ENCODE data around the gene PCDHAC1. TPM values are rescaled to one million over a fixed set of nuclear protein-coding genes. Genes with fewer than 3 reads are reported as not detected.

Gene PCDHAC1
- total RNA-seq, 1 experiment from 2014 or later = 6.2 TPM

- H3K4me1 ChIP-seq (ENCODE audit: insufficient read depth, low read length) = peaks cover 8% of the 10 kb centered on the region; the same call in 1 of the 2 replicates
- no peak overlapping the region for H3K27ac ChIP-seq (ENCODE audit: low read length)
Observed at GRCh38 chr5:140883373-140883772, 42.7 kb upstream of the PCDHAC1 start.

GRCh38 chr5:140883927-140884697, 42.0 kb upstream of the PCDHAC1 start:
- Histone ChIP-seq H3K27ac (ENCODE audit: low read length) (no peak overlapping the region), H3K4me2 (ENCODE audit: low read length) (peak overlapping the region; percentile 46), H3K4me1 (ENCODE audit: insufficient read depth, low read length) (peaks cover 8% of the 10 kb centered on the region; the same call in 1 of the 2 replicates), H2AFZ (ENCODE audit: low read length) (no peak overlapping the region), H3K79me2 (ENCODE audit: low read length) (no peaks in the 10 kb centered on the region), H3K9me2 (replicated peaks; ENCODE audit: low read length) (no peaks in the 10 kb centered on the region), H3K36me3 (ENCODE audit: low read depth, low read length) (no peaks in the 10 kb centered on the region), H4K20me1 (ENCODE audit: low read length) (no peaks in the 10 kb centered on the region), H3F3A (ENCODE audit: low read length, unreplicated experiment) (no peaks in the 10 kb centered on the region), H3K9me3 (ENCODE audit: low read length) (no peaks in the 10 kb centered on the region), H3K9ac (ENCODE audit: low read length) (no peak overlapping the region), H3K27me3 (ENCODE audit: low read length) (no peaks in the 10 kb centered on the region), H3K4me3 (ENCODE audit: low read length) (no peak overlapping the region)
- DNase-seq (no peak), ATAC-seq (no peak)
- POLR2A ChIA-PET (ENCODE audit: unreplicated experiment) = no interaction called here
- intact Hi-C loops (cut with micrococcal nuclease) = loop anchor here (2.0 kb wide), 1 partner anchor 43 kb away; the partner anchor contains the start of gene PCDHA8
- TF ChIP-seq CTCF (conservative IDR thresholded peaks at IDR 0.05; ENCODE audit: low read depth, low read length) = no peak
- no peak for TF ChIP-seq EZH2 (IDR thresholded peaks at IDR 0.05; ENCODE audit: low read length, unreplicated experiment)
- TF ChIP-seq EZH2phosphoT487 (IDR thresholded peaks at IDR 0.05; ENCODE audit: borderline replicate concordance, low read length) = no peak
- no TSS peak for BruUV-seq (replicated peaks)
- CTCF ChIA-PET = interaction anchor here (0.6 kb wide), 1 partner anchor 49 kb away, joined by 3 read pairs; no protein-coding TSS in a partner anchor

More at GRCh38 chr5:140883373-140883772, 42.7 kb upstream of the PCDHAC1 start:
- H3K4me3 ChIP-seq (ENCODE audit: low read length) = no peak overlapping the region
- DNase-seq (no peak), ATAC-seq (no peak)
- intact Hi-C loops (cut with micrococcal nuclease) = loop anchor here (2.0 kb wide), 1 partner anchor 43 kb away; the partner anchor contains the start of gene PCDHA8
- TF ChIP-seq EZH2 (IDR thresholded peaks at IDR 0.05; ENCODE audit: low read length, unreplicated experiment) (no peak), EZH2phosphoT487 (IDR thresholded peaks at IDR 0.05; ENCODE audit: borderline replicate concordance, low read length) (no peak), CTCF (conservative IDR thresholded peaks at IDR 0.05; ENCODE audit: low read depth, low read length) (no peak)
- no peak overlapping the region for H2AFZ ChIP-seq (ENCODE audit: low read length)
- H3K79me2 ChIP-seq (ENCODE audit: low read length) = no peaks in the 10 kb centered on the region
- H3K27me3 ChIP-seq (ENCODE audit: low read length) = no peaks in the 10 kb centered on the region
- no peak overlapping the region for H3K9ac ChIP-seq (ENCODE audit: low read length)
- ChIA-PET POLR2A (ENCODE audit: unreplicated experiment) (no interaction called here), CTCF (interaction anchor here (1.1 to 1.7 kb wide), 2 partner anchors 43 to 157 kb away, joined by 3 to 7 read pairs; partner anchors contain the start of gene PCDHAC1)
- H3K9me2 ChIP-seq (replicated peaks; ENCODE audit: low read length) = no peaks in the 10 kb centered on the region
- H3K36me3 ChIP-seq (ENCODE audit: low read depth, low read length) = no peaks in the 10 kb centered on the region
- H3K9me3 ChIP-seq (ENCODE audit: low read length) = no peaks in the 10 kb centered on the region
- no TSS peak for BruUV-seq (replicated peaks)
- no peaks in the 10 kb centered on the region for H4K20me1 ChIP-seq (ENCODE audit: low read length)
- no peaks in the 10 kb centered on the region for H3F3A ChIP-seq (ENCODE audit: low read length, unreplicated experiment)
- no peak overlapping the region for H3K4me2 ChIP-seq (ENCODE audit: low read length)

GRCh38 chr5:140916325-140916724, 9.8 kb upstream of the PCDHAC1 start:
- ChIA-PET POLR2A (ENCODE audit: unreplicated experiment) (no interaction called here), CTCF (no interaction called here)
- peak overlapping the region; percentile 52 for H3K4me2 ChIP-seq (ENCODE audit: low read length)
- intact Hi-C loops (cut with micrococcal nuclease) = no loop called here
- H2AFZ ChIP-seq (ENCODE audit: low read length) = no peak overlapping the region
- DNase-seq (peak; percentile 82), ATAC-seq (peak; percentile 88)
- no TSS peak for BruUV-seq (replicated peaks)
- TF ChIP-seq CTCF (conservative IDR thresholded peaks at IDR 0.05; ENCODE audit: low read depth, low read length) (no peak), EZH2phosphoT487 (IDR thresholded peaks at IDR 0.05; ENCODE audit: borderline replicate concordance, low read length) (no peak), EZH2 (IDR thresholded peaks at IDR 0.05; ENCODE audit: low read length, unreplicated experiment) (no peak)
- no peaks in the 10 kb centered on the region; the same call in 1 of the 2 replicates for H3K36me3 ChIP-seq (ENCODE audit: low read depth, low read length)
- H3K9me3 ChIP-seq (ENCODE audit: low read length) = no peaks in the 10 kb centered on the region
- no peaks in the 10 kb centered on the region for H3F3A ChIP-seq (ENCODE audit: low read length, unreplicated experiment)
- H3K79me2 ChIP-seq (ENCODE audit: low read length) = 0 out of 2 replicates have a peak, but pooled peaks cover 6% of the 10 kb centered on the region
- no peaks in the 10 kb centered on the region for H4K20me1 ChIP-seq (ENCODE audit: low read length)
- no peaks in the 10 kb centered on the region for H3K9me2 ChIP-seq (replicated peaks; ENCODE audit: low read length)
- no peaks in the 10 kb centered on the region for H3K27me3 ChIP-seq (ENCODE audit: low read length)
- no peak overlapping the region for H3K4me3 ChIP-seq (ENCODE audit: low read length)
- peak overlapping the region; percentile 91 for H3K27ac ChIP-seq (ENCODE audit: low read length)
- H3K4me1 ChIP-seq (ENCODE audit: insufficient read depth, low read length) = peaks cover 18% of the 10 kb centered on the region
- H3K9ac ChIP-seq (ENCODE audit: low read length) = peak overlapping the region; percentile 28; the same call in 1 of the 2 replicates

Measured in PC-3 (cell line).